Forelimb muscle (tissue), 1 donor: ENCODE results near the gene SLC4A11. TPM values are rescaled to one million over a fixed set of nuclear protein-coding genes. Genes with fewer than 3 reads are reported as not detected.

Experiments
- polyA plus RNA-seq: library from polyadenylated mRNA; unstranded; fragments of 120-200 nt; gene quantifications from one replicate; pipeline ENCODE4 v1.2.1, GENCODE V29; 2013; ENCODE audit not compliant: insufficient read length

SLC4A11 gene
- polyA plus RNA-seq, 1 donor, result 1.1 TPM

Other genes starting within 250 kb of the SLC4A11 start
- 0.19 TPM for gene GNRH2, start 195.6 kb downstream of the SLC4A11 start, polyA plus RNA-seq
- 35.0 TPM for gene MRPS26, start 193.1 kb downstream of the SLC4A11 start, polyA plus RNA-seq
- 0.47 TPM for gene OXT, start 167.6 kb downstream of the SLC4A11 start, polyA plus RNA-seq
- not detected for gene AVP, start 154.5 kb downstream of the SLC4A11 start, polyA plus RNA-seq
- gene FASTKD5, start 79.3 kb downstream of the SLC4A11 start, polyA plus RNA-seq, result 10.2 TPM
- 5.0 TPM for gene UBOX5, start 79.3 kb downstream of the SLC4A11 start, polyA plus RNA-seq
- gene LZTS3, start 65.6 kb downstream of the SLC4A11 start, polyA plus RNA-seq, result 3.5 TPM
- 30.3 TPM for gene DDRGK1, start 34.5 kb downstream of the SLC4A11 start, polyA plus RNA-seq
- gene ITPA, start 29.7 kb downstream of the SLC4A11 start, polyA plus RNA-seq, result 45.6 TPM
- 14.6 TPM for gene DNAAF9, start 168.5 kb upstream of the SLC4A11 start, polyA plus RNA-seq
- gene ATRN, start 231.8 kb upstream of the SLC4A11 start, polyA plus RNA-seq, result 21.7 TPM